GM12892 (cell line): ENCODE data around the gene RREB1.
"Not testable (repeated sequence)": the region's sequence is repeated elsewhere in the genome, so short reads cannot be mapped to it uniquely, and the experiment has no call there.

Experiments used
- DNase-seq: peaks from one replicate; pipeline ENCODE4 v3.0.0; 2011; ENCODE audit not compliant: insufficient read length
- FAIRE-seq: peaks from 2 replicates; lab custom pipeline; 2011; peaks lifted over from hg19 to GRCh38; lab: Jason Lieb, UNC
- POLR2A ChIP-seq: IDR thresholded peaks from 2 replicates; pipeline ENCODE4 v1.6.1; 2011; ENCODE audit warnings: low read depth, low read length, control low read depth
- POLR2AphosphoS5 ChIP-seq: IDR thresholded peaks from 2 replicates; pipeline ENCODE4 v1.6.1; 2011; ENCODE audit warnings: low read depth, low read length, control low read depth
- TAF1 ChIP-seq: IDR thresholded peaks from 2 replicates; pipeline ENCODE4 v1.6.1; 2011; ENCODE audit warnings: low read depth, mild to moderate bottlenecking, control low read depth, low read length, borderline replicate concordance

RREB1 gene

DNA sequence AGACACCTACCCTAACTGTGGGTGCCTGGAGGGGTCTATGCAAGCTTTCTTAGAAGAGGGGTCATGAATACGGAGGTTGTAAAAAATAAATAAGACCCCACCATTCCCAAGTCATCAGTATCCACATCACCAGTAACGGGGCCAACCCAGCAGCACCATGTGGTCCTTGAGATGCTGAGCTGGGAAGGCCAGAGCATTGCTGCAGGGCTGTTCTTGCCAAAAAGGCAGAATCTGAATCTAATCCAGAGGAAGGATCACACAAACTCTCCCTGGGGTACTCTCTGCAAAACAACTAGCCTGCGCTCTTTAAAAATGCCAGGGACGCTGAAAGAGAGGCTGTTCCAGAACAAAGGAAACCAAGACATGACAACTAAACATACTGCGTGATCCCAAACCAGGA lies 162.1 kb downstream of the RREB1 start:
- TF ChIP-seq POLR2A (no peak), POLR2AphosphoS5 (no peak), TAF1 (no peak)
- FAIRE-seq (no peak), DNase-seq (no peak)

DNA sequence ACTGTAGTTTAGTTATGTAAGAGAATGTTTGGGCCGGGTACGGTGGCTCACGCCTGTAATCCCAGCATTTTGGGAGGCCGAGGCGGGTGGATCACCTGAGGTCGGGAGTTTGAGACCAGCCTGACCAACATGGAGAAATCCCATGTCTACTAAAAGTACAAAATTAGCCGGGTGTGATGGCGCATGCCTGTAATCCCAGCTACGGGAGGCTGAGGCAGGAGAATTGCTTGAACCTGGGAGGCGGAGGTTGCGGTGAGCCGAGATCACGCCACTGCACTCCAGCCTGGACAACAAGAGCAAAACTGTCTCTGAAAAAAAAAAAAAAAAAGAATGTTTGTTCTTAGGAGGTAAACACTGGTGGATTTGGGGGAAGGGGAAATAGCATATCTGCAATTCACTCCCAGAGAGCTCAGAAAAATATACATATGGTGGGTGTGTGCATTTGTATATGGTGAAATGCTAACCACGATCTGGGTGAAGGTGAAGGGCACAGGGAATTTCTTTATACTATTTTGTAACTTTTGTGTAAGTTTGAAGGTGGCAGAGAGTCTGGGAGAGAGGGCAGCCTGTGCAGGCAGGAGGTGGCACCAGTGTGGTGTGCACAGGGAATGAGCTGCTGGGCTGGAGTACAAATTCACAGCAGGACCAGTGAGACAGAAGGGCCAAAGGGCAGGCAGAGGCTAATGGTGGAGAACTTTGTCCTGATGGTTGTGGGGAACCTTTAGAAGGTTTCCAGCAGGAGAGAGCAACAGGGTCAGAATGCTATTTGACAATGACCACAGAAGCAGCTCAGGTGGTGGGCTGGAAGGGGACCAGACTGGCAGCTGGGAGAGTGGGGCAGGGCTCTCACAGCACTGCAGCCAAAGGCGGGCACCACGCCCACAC lies 162.8 kb downstream of the RREB1 start:
- FAIRE-seq (no peak), DNase-seq (no peak)
- TF ChIP-seq POLR2AphosphoS5 (no peak), POLR2A (no peak), TAF1 (no peak)

- TF ChIP-seq POLR2A (no peak), POLR2AphosphoS5 (no peak), TAF1 (no peak)
- DNase-seq (no peak), FAIRE-seq (no peak)
These were observed 163.4 kb downstream of the RREB1 start for GRCh38 chr6:7271205-7271534.

GRCh38 chr6:7273709-7274108 lies 165.9 kb downstream of the RREB1 start:
- DNase-seq (no peak), FAIRE-seq (no peak)
- TF ChIP-seq POLR2A (no peak), POLR2AphosphoS5 (no peak), TAF1 (no peak)

GRCh38 chr6:7274525-7274924 lies 166.8 kb downstream of the RREB1 start:
- FAIRE-seq, DNase-seq: not testable (repeated sequence)

DNA sequence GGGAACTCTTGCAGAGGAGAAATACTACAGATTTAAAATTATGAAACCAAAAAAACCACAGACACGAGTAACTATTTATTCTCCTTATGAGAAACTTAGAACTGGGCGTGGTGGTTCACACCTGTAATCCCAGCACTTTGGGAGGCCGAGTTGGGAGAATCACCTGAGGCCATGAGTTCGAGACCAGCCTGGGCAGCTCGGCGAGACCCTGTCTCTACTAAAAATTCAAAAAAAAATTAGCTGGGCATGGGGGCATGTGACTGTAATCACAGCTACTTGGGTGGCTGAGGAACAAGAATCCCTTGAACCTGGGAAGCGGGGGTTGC lies 168.4 kb downstream of the RREB1 start:
- no peak for FAIRE-seq
- DNase-seq, result no peak
- TF ChIP-seq POLR2A, result no peak

GRCh38 chr6:7282097-7282906 lies 174.5 kb downstream of the RREB1 start:
- DNase-seq, result no peak
- no peak for FAIRE-seq
- TF ChIP-seq POLR2AphosphoS5 (no peak), TAF1 (no peak), POLR2A (no peak)

GRCh38 chr6:7283676-7284075 lies 175.9 kb downstream of the RREB1 start:
- FAIRE-seq (no peak), DNase-seq (no peak)
- TF ChIP-seq POLR2AphosphoS5 (no peak), POLR2A (no peak), TAF1 (no peak)

- TF ChIP-seq POLR2AphosphoS5 (no peak), POLR2A (no peak), TAF1 (no peak)
- FAIRE-seq, result no peak
- no peak for DNase-seq
These were observed 177.7 kb downstream of the RREB1 start for GRCh38 chr6:7285416-7285815.

GRCh38 chr6:7290079-7290478 lies 182.3 kb downstream of the RREB1 start:
- DNase-seq, result no peak
- TF ChIP-seq POLR2A, result no peak
- TF ChIP-seq POLR2AphosphoS5, result no peak
- no peak for TF ChIP-seq TAF1
- FAIRE-seq, result no peak

GRCh38 chr6:7292596-7293255 lies 185.0 kb downstream of the RREB1 start:
- no peak for FAIRE-seq
- TF ChIP-seq POLR2A (no peak), POLR2AphosphoS5 (no peak), TAF1 (no peak)
- DNase-seq, result no peak
